CD4-positive, alpha-beta T cell treated with Interferon gamma for 1 hour (primary cell): ENCODE measurements around the gene STXBP2.
A peak's percentile ranks its signal among the peaks of the same experiment; 100 is the strongest.

Experiments
- DNase-seq: peaks from one replicate; pipeline ENCODE4 v3.0.0-alpha.2; 2020

Gene STXBP2

GRCh38 chr19:7657131-7657751, 20.3 kb downstream of the STXBP2 start:
- DNase-seq = peak; percentile 78

GRCh38 chr19:7658219-7658686, 21.3 kb downstream of the STXBP2 start:
- DNase-seq = peak; percentile 66

- DNase-seq = no peak
Observed at GRCh38 chr19:7661744-7662538, 25.0 kb downstream of the STXBP2 start.

GRCh38 chr19:7662657-7663056, 25.7 kb downstream of the STXBP2 start:
- DNase-seq = no peak

- DNase-seq = no peak
Observed at GRCh38 chr19:7663706-7664105, 26.8 kb downstream of the STXBP2 start.

- no peak for DNase-seq
Observed at GRCh38 chr19:7665076-7665475, 28.2 kb downstream of the STXBP2 start.

- DNase-seq = no peak
Observed at GRCh38 chr19:7668842-7669241, 31.9 kb downstream of the STXBP2 start, which contains the start of gene RETN. RETN (plus strand) TSS chr19:7669049; CDS start chr19:7669327, 278 bp downstream.

GRCh38 chr19:7669641-7670040, 32.7 kb downstream of the STXBP2 start:
- no peak for DNase-seq

- peak; percentile 54 for DNase-seq
Observed at GRCh38 chr19:7670150-7670783, 33.4 kb downstream of the STXBP2 start.

GRCh38 chr19:7670790-7671189, 33.9 kb downstream of the STXBP2 start:
- no peak for DNase-seq

- no peak for DNase-seq
Observed at GRCh38 chr19:7672522-7672921, 35.6 kb downstream of the STXBP2 start.

- DNase-seq = peak; percentile 75
Observed at GRCh38 chr19:7674010-7675005, 37.4 kb downstream of the STXBP2 start.

GRCh38 chr19:7676376-7676775, 39.5 kb downstream of the STXBP2 start:
- DNase-seq = no peak

GRCh38 chr19:7676854-7677253, 39.9 kb downstream of the STXBP2 start, which contains the start of gene MCEMP1:
MCEMP1 (plus strand) TSS chr19:7677090; CDS start chr19:7677121, 31 bp downstream.
- DNase-seq = no peak

- no peak for DNase-seq
Observed at GRCh38 chr19:7677669-7678311, 40.9 kb downstream of the STXBP2 start.

GRCh38 chr19:7678971-7679751, 42.3 kb downstream of the STXBP2 start:
- DNase-seq = peak; percentile 77

- no peak for DNase-seq
Observed at GRCh38 chr19:7679771-7680605, 43.1 kb downstream of the STXBP2 start.

- DNase-seq = peak; percentile 89
Observed at GRCh38 chr19:7680606-7681339, 43.9 kb downstream of the STXBP2 start, which contains the start of gene TRAPPC5. TRAPPC5 (plus strand) TSS chr19:7680833; CDS start chr19:7682254, 1,421 bp downstream.
